GM19438 (cell line): ENCODE results near the gene INPP4B.

Experiments
- ATAC-seq: cut with Tn5 transposase; IDR thresholded peaks from one replicate; pipeline ENCODE4 v1.9.1; 2021; ENCODE audit warnings: low read depth; ENCODE audit not compliant: unreplicated experiment

Gene INPP4B

GRCh38 chr4:142202404-142203332 lies 643.4 kb downstream of the INPP4B start:
- peak; percentile 98 for ATAC-seq

- no peak for ATAC-seq
Observed at GRCh38 chr4:142201041-142201440, 645.1 kb downstream of the INPP4B start.

GRCh38 chr4:142194905-142195304 lies 651.2 kb downstream of the INPP4B start:
- no peak for ATAC-seq

GRCh38 chr4:142191901-142192300 lies 654.2 kb downstream of the INPP4B start:
- no peak for ATAC-seq

- no peak for ATAC-seq
Observed at GRCh38 chr4:142181021-142181420, 665.1 kb downstream of the INPP4B start.

- no peak for ATAC-seq
Observed at GRCh38 chr4:142169216-142169615, 676.9 kb downstream of the INPP4B start.

GRCh38 chr4:142168181-142168580 lies 677.9 kb downstream of the INPP4B start:
- ATAC-seq: no peak

GRCh38 chr4:142164767-142165500 lies 681.2 kb downstream of the INPP4B start:
- no peak for ATAC-seq

GRCh38 chr4:142161086-142161485 lies 685.0 kb downstream of the INPP4B start:
- ATAC-seq: no peak

- ATAC-seq: no peak
Observed at GRCh38 chr4:142160509-142160908, 685.6 kb downstream of the INPP4B start.

- ATAC-seq: no peak
Observed at GRCh38 chr4:142158980-142159379, 687.1 kb downstream of the INPP4B start.

- ATAC-seq: no peak
Observed at GRCh38 chr4:142156256-142156655, 689.8 kb downstream of the INPP4B start.

- no peak for ATAC-seq
Observed at GRCh38 chr4:142155347-142155746, 690.8 kb downstream of the INPP4B start.

- ATAC-seq: no peak
Observed at GRCh38 chr4:142150483-142150882, 695.6 kb downstream of the INPP4B start.

GRCh38 chr4:142144813-142145212 lies 701.3 kb downstream of the INPP4B start:
- ATAC-seq: no peak

GRCh38 chr4:142142366-142143054 lies 703.6 kb downstream of the INPP4B start:
- no peak for ATAC-seq

- ATAC-seq: no peak
Observed at GRCh38 chr4:142141224-142141623, 704.9 kb downstream of the INPP4B start.

GRCh38 chr4:142130666-142131065 lies 715.4 kb downstream of the INPP4B start:
- no peak for ATAC-seq

GRCh38 chr4:142129931-142130330 lies 716.2 kb downstream of the INPP4B start:
- no peak for ATAC-seq

- ATAC-seq: no peak
Observed at GRCh38 chr4:142129473-142129872, 716.6 kb downstream of the INPP4B start.

- no peak for ATAC-seq
Observed at GRCh38 chr4:142128529-142128928, 717.6 kb downstream of the INPP4B start.
